Right cardiac atrium (tissue), 5 donors: Measurements from ENCODE around the gene MOBP. TPM values are rescaled to one million over a fixed set of nuclear protein-coding genes. Genes with fewer than 3 reads are reported as not detected.
"Not testable (repeated sequence)": the region's sequence is repeated elsewhere in the genome, so short reads cannot be mapped to it uniquely, and the experiment has no call there.

Experiments used
- ATAC-seq, 2 donors: fragments of 200-7000 bp; cut with Tn5 transposase; one replicate each; pipeline versions ENCODE4 v1.8.0 to v1.9.1; 2020; ENCODE audit warnings: moderate library complexity in 2 of 2, mild to moderate bottlenecking in 1 of 2
- DNase-seq, 3 donors: peaks; one replicate each; pipeline ENCODE4 v3.0.0-alpha.2; 2020
- H3K27ac ChIP-seq: one replicate; pipeline ENCODE4 v1.5.1; 2013; ENCODE audit warnings: mild to moderate bottlenecking, low read length, control low read depth, moderate library complexity
- H3K27me3 ChIP-seq: one replicate; pipeline ENCODE4 v1.6.1; 2013; ENCODE audit not compliant: control insufficient read depth, insufficient read depth
- H3K4me1 ChIP-seq: one replicate; pipeline ENCODE4 v1.6.1; 2013; ENCODE audit warnings: low read length; ENCODE audit not compliant: control insufficient read depth, insufficient read depth
- H3K4me3 ChIP-seq: one replicate; pipeline ENCODE4 v1.5.1; 2013; ENCODE audit warnings: low read length, control low read depth
- H3K9me3 ChIP-seq: one replicate; pipeline ENCODE4 v1.6.1; 2013; ENCODE audit warnings: low read length; ENCODE audit not compliant: control insufficient read depth
- WGBS: extraction: QIAGEN DNeasy Blood & Tissue Kit; methylation state at CpG from one replicate; pipeline ENCODE4 v1.1.7; 2013; 5-methylcytosine and 5-hydroxymethylcytosine counted together
- intact Hi-C, 4 donors: fragments of 100-400 bp; cut with DNase I; formaldehyde crosslinking; loops; one replicate each; pipeline versions ENCODE4 v1.11.0 to v1.14.0; 2022 to 2023
- long read RNA-seq, 4 donors: library from polyadenylated mRNA; unstranded; transcript quantifications; one replicate each; pipeline ENCODE4 v2.0.0, GENCODE V29; 2020 to 2021
- polyA plus RNA-seq: library from polyadenylated mRNA; stranded (reverse); fragments of 200-250 nt; gene quantifications from one replicate; pipeline ENCODE4 v1.2.3, GENCODE V29; 2013
- total RNA-seq, 4 donors: library from RNA; stranded (reverse); fragmentation: NEBNext Ultra II Directional; extraction: Animal tissue kit (Norgen Biotek cat#: 25700); gene quantifications; one replicate each; pipeline ENCODE4 v1.2.1, GENCODE V29; 2021
- donor health status: healthy with polysubstance abuse.
- donor health status: DM: no; HTN: yes; CAD: no.
- donor health status: DM: no; HTN: no; CAD: no.
- donor health status: DM: no; HTN: yes; CAD: no; lungs with severe emphysema.
- donor health status: DM: yes; HTN: yes; CAD: no.

The MOBP gene, protein sequence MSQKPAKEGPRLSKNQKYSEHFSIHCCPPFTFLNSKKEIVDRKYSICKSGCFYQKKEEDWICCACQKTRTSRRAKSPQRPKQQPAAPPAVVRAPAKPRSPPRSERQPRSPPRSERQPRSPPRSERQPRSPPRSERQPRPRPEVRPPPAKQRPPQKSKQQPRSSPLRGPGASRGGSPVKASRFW
- total RNA-seq (under 1 TPM in 3 of 4 donors, not detected in 1; 0.06 to 0.32 (median 0.25) TPM), polyA plus RNA-seq (0.05 TPM)
- long read RNA-seq, donor 1 = 0 reads
- long read RNA-seq, donor 2 = 0 reads
- long read RNA-seq, donor 3 = 0 reads
- long read RNA-seq, donor 4 = 0 reads

DNA sequence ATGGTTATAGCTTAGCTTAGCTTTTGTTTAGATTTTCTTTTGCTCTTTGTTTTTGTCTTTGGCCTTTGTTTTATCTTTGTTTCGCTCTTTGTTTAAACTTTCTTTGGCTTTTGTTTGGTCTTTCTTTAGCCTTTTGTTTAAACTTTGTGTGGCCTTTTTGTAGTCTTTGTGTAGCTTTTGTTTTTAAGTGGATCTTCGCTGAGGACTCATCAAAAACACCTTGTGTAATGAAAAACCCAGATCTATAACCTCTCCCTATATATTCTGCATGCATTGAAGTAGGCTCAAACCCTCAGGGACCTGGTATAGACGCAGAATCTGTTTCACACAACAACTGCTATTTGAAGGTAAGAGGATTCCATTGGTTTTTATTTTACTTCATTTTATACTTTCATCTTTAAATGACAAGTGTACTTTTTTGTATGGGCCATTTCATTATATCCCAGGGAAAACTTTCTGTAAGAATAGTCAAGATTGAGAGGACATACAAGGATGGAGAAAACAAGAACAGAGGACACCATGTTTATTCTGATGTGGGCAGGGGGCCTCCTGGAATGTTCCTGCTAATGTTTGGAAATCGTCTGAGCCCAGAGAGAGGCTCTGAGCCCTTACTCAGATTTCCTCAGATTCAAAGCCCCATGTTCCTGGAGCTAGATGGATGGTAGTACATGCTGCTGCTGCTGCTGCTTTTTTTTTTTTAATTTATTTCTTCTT lies at the start of gene MOBP:
MOBP (plus strand) TSS at position 287 of the 714 bp plus-strand sequence. CDS start 34,390 bp downstream, outside the sequence.
- H3K4me1 ChIP-seq = no peaks in the 10 kb centered on the region
- H3K9me3 ChIP-seq = no peaks in the 10 kb centered on the region
- no peak within 1 kb of the TSS for H3K4me3 ChIP-seq
- H3K27me3 ChIP-seq = no peaks in the 10 kb centered on the region
- no peak for ATAC-seq
- no peak within 1 kb of the TSS for H3K27ac ChIP-seq
- no peak for DNase-seq
- intact Hi-C loops = no loop called here
- 47% methylated on average over 4 of the region's 4 CpGs for WGBS

DNA sequence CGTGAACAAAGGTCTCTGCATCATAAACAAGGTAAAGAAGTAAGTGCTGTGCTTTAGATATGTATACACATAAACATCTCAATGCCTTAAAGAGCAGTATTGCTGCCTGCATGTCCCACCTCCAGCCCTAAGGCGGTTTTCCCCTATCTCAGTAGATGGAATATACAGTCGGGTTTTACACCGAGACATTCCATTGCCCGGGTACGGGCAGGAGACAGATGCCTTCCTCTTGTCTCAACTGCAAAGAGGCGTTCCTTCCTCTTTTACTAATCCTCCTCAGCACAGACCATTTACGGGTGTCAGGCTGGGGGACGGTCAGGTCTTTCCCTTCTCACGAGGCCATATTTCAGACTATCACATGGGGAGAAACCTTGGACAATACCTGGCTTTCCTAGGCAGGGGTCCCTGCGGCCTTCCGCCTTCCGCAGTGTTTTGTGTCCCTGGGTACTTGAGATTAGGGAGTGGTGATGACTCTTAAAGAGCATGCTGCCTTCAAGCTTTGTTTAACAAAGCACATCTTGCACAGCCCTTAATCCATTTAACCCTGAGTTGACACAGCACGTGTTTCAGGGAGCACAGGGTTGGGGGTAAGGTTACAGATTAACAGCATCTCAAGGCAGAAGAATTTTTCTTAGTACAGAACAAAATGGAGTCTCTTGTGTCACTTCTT lies 48.8 kb upstream of the MOBP start:
- WGBS = 52% methylated on average over 12 of the region's 14 CpGs
- not testable (repeated sequence) for H3K4me1 ChIP-seq, ATAC-seq, H3K27me3 ChIP-seq, H3K9me3 ChIP-seq, H3K27ac ChIP-seq, DNase-seq, H3K4me3 ChIP-seq
- intact Hi-C loops = loop anchor here in 1 of 4 donors (5.0 kb wide), 1 partner anchor 79 kb away; no protein-coding TSS in a partner anchor

DNA sequence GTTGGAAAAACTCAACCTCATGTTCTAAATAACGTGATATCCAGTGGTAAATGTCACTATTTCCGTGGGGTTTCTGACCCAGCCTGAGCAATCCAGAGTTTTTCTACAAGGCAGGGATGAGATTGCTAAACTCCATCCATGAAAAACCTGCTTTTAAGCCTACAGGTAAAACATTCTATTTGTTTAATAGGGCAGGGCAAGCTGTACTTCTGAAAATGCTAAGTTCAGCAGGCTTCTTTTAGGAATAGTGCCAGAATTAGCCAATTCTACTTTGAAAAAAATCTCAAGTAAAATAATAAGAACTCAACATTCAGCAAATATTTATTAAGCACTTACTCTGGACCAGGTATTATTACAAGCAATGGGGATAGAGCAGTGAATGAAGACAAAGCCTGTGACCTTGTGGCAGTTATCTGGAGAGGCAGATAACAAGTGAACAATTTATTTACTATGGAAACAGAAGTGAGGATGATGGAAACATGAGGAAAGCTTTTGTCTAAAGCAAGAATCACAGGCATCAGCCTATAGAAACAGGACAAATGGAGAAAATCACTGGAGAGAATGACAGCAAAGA lies 47.7 kb upstream of the MOBP start:
- 93% methylated on average over 2 of the region's 2 CpGs for WGBS
- ATAC-seq = no peak
- intact Hi-C loops = loop anchor here in 1 of 4 donors (5.0 kb wide), 1 partner anchor 77 kb away; no protein-coding TSS in a partner anchor
- H3K4me3 ChIP-seq = no peak overlapping the region
- H3K27me3 ChIP-seq = no peaks in the 10 kb centered on the region
- H3K9me3 ChIP-seq = no peaks in the 10 kb centered on the region
- peaks cover 2% of the 10 kb centered on the region for H3K4me1 ChIP-seq
- DNase-seq = no peak
- H3K27ac ChIP-seq = no peak overlapping the region

DNA sequence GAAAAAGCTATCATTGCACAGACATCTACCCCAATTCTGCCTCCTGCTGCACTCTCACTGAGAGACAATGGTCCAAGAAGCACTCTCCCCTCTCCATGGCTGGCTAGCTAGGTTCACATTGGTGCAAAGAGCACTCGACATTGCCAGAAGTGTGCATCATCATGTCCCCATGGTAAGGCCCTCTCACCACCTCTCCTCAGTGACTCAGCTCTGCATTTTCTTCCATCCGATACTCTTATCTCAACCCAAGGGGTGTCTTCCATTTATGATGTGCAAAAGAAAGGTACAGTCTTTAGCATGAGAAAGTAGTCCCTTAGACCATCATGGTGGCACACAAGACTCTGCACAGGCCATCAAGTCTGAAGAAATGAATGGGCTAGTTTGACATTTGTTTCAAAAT lies 46.9 kb upstream of the MOBP start:
- DNase-seq (no peak), ATAC-seq (no peak)
- Histone ChIP-seq H3K27me3 (no peaks in the 10 kb centered on the region), H3K4me1 (peaks cover 2% of the 10 kb centered on the region), H3K9me3 (no peaks in the 10 kb centered on the region), H3K4me3 (no peak overlapping the region), H3K27ac (no peak overlapping the region)
- WGBS = 82% methylated on average over 2 of the region's 2 CpGs
- intact Hi-C loops = no loop called here

DNA sequence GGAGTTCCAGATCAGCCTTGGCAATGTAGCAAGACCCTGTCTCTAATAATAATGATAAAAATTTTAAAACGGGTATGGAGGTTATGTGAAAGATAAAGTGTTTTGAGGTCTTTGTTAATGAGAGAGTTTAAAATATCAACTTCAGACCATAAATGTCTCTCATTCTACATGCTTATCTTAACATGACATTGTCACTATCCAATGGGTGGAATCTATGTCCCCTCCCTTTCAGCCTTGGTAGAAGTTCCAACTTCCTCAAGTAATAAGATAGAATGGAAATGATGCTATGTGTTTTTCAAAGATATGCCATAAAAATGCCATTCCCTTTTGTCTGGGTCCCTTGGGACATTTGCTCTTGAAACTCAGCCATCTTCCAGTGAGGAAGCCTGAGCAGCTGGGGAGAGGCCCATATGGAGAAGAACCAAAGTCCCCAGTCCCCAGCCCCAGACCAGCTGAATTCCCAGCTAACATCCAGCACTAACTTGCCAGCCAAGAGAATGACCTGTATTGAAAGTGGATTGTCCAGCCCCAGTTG lies 44.0 kb upstream of the MOBP start:
- no peaks in the 10 kb centered on the region for H3K27me3 ChIP-seq
- ATAC-seq (no peak), DNase-seq (no peak)
- peaks cover 1% of the 10 kb centered on the region for H3K4me1 ChIP-seq
- H3K4me3 ChIP-seq = no peak overlapping the region
- 54% methylated on average over 1 of the region's 1 CpG for WGBS
- H3K27ac ChIP-seq = no peak overlapping the region
- no peaks in the 10 kb centered on the region for H3K9me3 ChIP-seq
- intact Hi-C loops = no loop called here

DNA sequence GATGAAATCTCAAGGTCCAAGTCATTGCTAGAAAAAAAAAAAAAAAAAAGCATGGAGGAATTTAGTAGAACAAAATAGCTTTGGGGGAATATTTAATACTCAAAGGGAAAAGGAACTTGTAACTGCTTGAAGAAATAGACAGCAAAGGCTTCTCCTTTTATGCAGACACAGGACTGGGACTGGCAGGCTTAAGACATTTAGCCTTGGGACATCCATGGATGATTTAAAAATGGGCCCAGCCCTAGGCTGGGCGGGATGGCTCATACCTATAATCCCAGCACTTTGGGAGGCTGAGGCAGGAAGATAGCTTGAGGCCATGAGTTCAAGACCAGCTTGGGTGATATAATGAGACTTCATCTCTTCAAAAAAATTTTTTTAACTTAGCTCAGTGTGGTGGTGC lies 41.2 kb upstream of the MOBP start:
- 95% methylated on average over 1 of the region's 1 CpG for WGBS
- no peak overlapping the region for H3K4me3 ChIP-seq
- intact Hi-C loops = no loop called here
- no peaks in the 10 kb centered on the region for H3K9me3 ChIP-seq
- H3K27me3 ChIP-seq = no peaks in the 10 kb centered on the region
- DNase-seq (no peak), ATAC-seq (no peak)
- H3K4me1 ChIP-seq = peaks cover 2% of the 10 kb centered on the region
- H3K27ac ChIP-seq = no peak overlapping the region

DNA sequence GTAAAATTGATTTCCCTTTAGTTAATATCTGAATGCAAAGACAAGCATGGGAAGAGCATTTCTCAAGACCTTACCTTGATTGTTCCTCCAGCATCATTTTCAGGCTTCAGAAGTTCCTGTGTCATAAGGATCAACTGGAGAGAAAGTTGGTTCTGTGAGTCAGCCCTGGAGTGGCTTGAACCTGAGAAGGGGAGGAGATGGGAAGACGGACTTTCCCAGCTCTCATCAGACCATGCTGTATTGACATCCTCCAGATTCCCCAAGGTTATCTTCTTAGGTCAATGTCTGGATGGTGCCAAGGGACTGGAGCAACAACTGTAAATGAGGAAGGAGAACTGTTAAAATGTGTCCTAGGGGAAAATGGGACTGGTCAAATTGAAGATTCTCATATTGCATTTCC lies 40.0 kb upstream of the MOBP start:
- Histone ChIP-seq H3K4me1 (peaks cover 2% of the 10 kb centered on the region), H3K27me3 (no peaks in the 10 kb centered on the region), H3K4me3 (no peak overlapping the region), H3K27ac (no peak overlapping the region), H3K9me3 (no peaks in the 10 kb centered on the region)
- 55% methylated on average over 1 of the region's 1 CpG for WGBS
- DNase-seq = no peak
- intact Hi-C loops = no loop called here
- no peak for ATAC-seq

DNA sequence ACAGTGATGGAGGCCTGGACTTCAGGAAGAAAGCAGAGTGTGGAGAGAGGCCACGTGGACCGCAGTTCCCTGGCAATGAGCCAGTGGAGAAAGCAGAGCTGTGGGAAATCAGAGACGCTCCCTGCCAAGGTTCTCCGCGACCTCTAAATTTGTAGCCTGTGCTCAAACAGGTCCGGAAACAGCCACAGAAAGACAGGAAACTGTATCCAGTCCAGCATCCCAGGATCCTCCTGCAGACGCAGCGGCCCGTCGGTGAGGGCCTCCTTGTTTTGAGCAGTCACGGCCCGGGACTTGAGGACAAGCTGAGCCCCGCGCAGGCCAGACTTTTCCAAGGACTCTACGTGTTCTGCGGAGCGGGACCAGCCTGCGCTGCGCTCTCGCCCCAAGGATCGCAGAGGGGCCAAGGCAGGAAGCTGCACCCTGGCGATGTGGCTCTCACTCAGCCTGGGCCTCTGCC lies 38.7 kb upstream of the MOBP start:
- H3K4me3 ChIP-seq = no peak overlapping the region
- no peaks in the 10 kb centered on the region for H3K27me3 ChIP-seq
- ATAC-seq (peak; percentile 80 to 84), DNase-seq (peak; percentile 59 to 80 (median 68))
- WGBS = 45% methylated on average over 22 of the region's 22 CpGs
- peaks cover 5% of the 10 kb centered on the region for H3K4me1 ChIP-seq
- intact Hi-C loops = no loop called here
- peak overlapping the region; percentile 33 for H3K27ac ChIP-seq
- H3K9me3 ChIP-seq = no peaks in the 10 kb centered on the region

DNA sequence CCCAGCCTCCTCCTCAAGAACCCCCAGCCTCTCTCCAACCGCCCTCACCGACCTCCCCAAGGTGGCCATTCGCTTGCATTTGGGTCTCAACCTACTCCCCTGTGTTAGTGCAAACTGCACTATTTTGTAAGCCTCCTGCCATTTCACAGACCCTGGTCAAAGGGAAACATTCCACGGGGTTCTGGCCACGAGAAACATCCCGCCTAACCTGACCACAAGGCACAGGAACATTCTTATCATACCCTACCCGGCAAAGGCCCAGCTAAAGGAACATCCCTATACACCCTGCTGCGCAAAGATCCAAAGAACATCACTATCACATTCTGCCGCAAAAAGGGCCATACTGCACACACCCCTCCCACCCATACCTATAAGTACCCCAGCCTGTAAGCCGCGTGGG lies 38.0 kb upstream of the MOBP start:
- DNase-seq (no peak), ATAC-seq (no peak)
- intact Hi-C loops = no loop called here
- peaks cover 5% of the 10 kb centered on the region for H3K4me1 ChIP-seq
- H3K27me3 ChIP-seq = no peaks in the 10 kb centered on the region
- no peak overlapping the region for H3K4me3 ChIP-seq
- whole genome bisulfite sequencing = 92% methylated on average over 11 of the region's 11 CpGs
- H3K9me3 ChIP-seq = no peaks in the 10 kb centered on the region
- H3K27ac ChIP-seq = no peak overlapping the region

DNA sequence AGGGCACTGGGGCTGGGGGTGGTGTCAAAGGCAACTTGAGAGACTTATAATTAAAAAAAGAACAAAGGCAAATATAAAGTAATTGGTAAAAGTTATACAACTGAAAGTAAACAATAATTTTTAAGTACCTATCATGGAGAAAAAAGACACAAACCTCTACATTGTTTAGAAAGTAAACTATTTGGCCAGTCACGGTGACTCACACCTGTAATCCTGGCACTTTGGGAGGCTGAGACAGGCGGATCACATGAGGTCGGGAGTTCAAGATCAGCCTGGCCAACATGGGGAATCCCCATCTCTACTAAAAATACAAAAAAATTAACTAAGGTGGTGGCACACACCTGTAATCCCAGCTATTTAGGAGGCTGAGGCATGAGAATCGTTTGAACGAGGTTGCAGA lies 35.1 kb upstream of the MOBP start:
- no peak for DNase-seq
- no peak overlapping the region for H3K4me3 ChIP-seq
- no peaks in the 10 kb centered on the region for H3K9me3 ChIP-seq
- intact Hi-C loops = no loop called here
- ATAC-seq = no peak
- no peak overlapping the region for H3K27ac ChIP-seq
- 93% methylated on average over 5 of the region's 5 CpGs for WGBS
- H3K27me3 ChIP-seq = no peaks in the 10 kb centered on the region
- peaks cover 5% of the 10 kb centered on the region for H3K4me1 ChIP-seq
